Measurements from ENCODE around the gene DDX31. TPM values are rescaled to one million over a fixed set of nuclear protein-coding genes. Genes with fewer than 3 reads are reported as not detected.

DDX31 gene
- total and polyA plus RNA-seq, 2 donors: 9.9 to 11.8 TPM

GRCh38 chr9:132559711-132560110 is 110.1 kb downstream of the DDX31 start:
- Histone ChIP-seq H3K27me3 (ENCODE audit: control insufficient read depth in 2 of 2, insufficient read depth in 1 of 2, low read length in 1 of 2) (peaks cover 2 to 58% of the 10 kb centered on the region in 2 donors), H3K36me3 (ENCODE audit: control insufficient read depth in 2 of 2, insufficient read depth in 2 of 2, low read length in 1 of 2) (no peaks in the 10 kb centered on the region), H3K9me3 (ENCODE audit: control insufficient read depth in 2 of 2, insufficient read depth in 1 of 2, low read length in 1 of 2) (no peaks in the 10 kb centered on the region), H3K4me3 (ENCODE audit: low read length in 2 of 2) (no peak overlapping the region), H3K27ac (ENCODE audit: low read depth in 1 of 2, low read length in 1 of 2) (no peak overlapping the region), H3K4me1 (ENCODE audit: control insufficient read depth in 2 of 2, insufficient read depth in 2 of 2, low read length in 2 of 2) (peaks cover 0 to 2% of the 10 kb centered on the region in 2 donors)
- no peak for DNase-seq (ENCODE audit: low read depth in 6 of 9, low spot score in 9 of 9)
- over 99% methylated on average over 2 of the region's 2 CpGs for WGBS

GRCh38 chr9:132557159-132557558 is 112.6 kb downstream of the DDX31 start:
- no peak for DNase-seq (ENCODE audit: low read depth in 6 of 9, low spot score in 9 of 9)
- Histone ChIP-seq H3K4me3 (ENCODE audit: low read length in 2 of 2) (no peak overlapping the region), H3K4me1 (ENCODE audit: control insufficient read depth in 2 of 2, insufficient read depth in 2 of 2, low read length in 2 of 2) (peaks cover 0 to 2% of the 10 kb centered on the region in 2 donors), H3K36me3 (ENCODE audit: control insufficient read depth in 2 of 2, insufficient read depth in 2 of 2, low read length in 1 of 2) (no peaks in the 10 kb centered on the region), H3K27ac (ENCODE audit: low read depth in 1 of 2, low read length in 1 of 2) (no peak overlapping the region), H3K27me3 (ENCODE audit: control insufficient read depth in 2 of 2, insufficient read depth in 1 of 2, low read length in 1 of 2) (peaks cover 2 to 47% of the 10 kb centered on the region in 2 donors), H3K9me3 (ENCODE audit: control insufficient read depth in 2 of 2, insufficient read depth in 1 of 2, low read length in 1 of 2) (no peaks in the 10 kb centered on the region)
- 95% methylated on average over 15 of the region's 15 CpGs for WGBS

- H3K27ac ChIP-seq (ENCODE audit: low read depth in 1 of 2, low read length in 1 of 2): no peak overlapping the region
- 76% methylated on average over 26 of the region's 26 CpGs for WGBS
- no peaks in the 10 kb centered on the region for H3K36me3 ChIP-seq (ENCODE audit: control insufficient read depth in 2 of 2, insufficient read depth in 2 of 2, low read length in 1 of 2)
- H3K4me1 ChIP-seq (ENCODE audit: control insufficient read depth in 2 of 2, insufficient read depth in 2 of 2, low read length in 2 of 2): no peaks in the 10 kb centered on the region
- no peak for DNase-seq (ENCODE audit: low read depth in 6 of 9, low spot score in 9 of 9)
- H3K9me3 ChIP-seq (ENCODE audit: control insufficient read depth in 2 of 2, insufficient read depth in 1 of 2, low read length in 1 of 2): no peaks in the 10 kb centered on the region
- peaks cover 2 to 47% of the 10 kb centered on the region in 2 donors for H3K27me3 ChIP-seq (ENCODE audit: control insufficient read depth in 2 of 2, insufficient read depth in 1 of 2, low read length in 1 of 2)
- no peak overlapping the region for H3K4me3 ChIP-seq (ENCODE audit: low read length in 2 of 2)
Measured at GRCh38 chr9:132556714-132557113, 113.1 kb downstream of the DDX31 start.

- H3K9me3 ChIP-seq (ENCODE audit: control insufficient read depth in 2 of 2, insufficient read depth in 1 of 2, low read length in 1 of 2): no peaks in the 10 kb centered on the region
- DNase-seq (ENCODE audit: low read depth in 6 of 9, low spot score in 9 of 9): no peak
- no peak overlapping the region for H3K4me3 ChIP-seq (ENCODE audit: low read length in 2 of 2)
- H3K27me3 ChIP-seq (ENCODE audit: control insufficient read depth in 2 of 2, insufficient read depth in 1 of 2, low read length in 1 of 2): peaks cover 2 to 46% of the 10 kb centered on the region in 2 donors
- WGBS: 79% methylated on average over 6 of the region's 6 CpGs
- H3K4me1 ChIP-seq (ENCODE audit: control insufficient read depth in 2 of 2, insufficient read depth in 2 of 2, low read length in 2 of 2): no peaks in the 10 kb centered on the region
- H3K36me3 ChIP-seq (ENCODE audit: control insufficient read depth in 2 of 2, insufficient read depth in 2 of 2, low read length in 1 of 2): no peaks in the 10 kb centered on the region
- H3K27ac ChIP-seq (ENCODE audit: low read depth in 1 of 2, low read length in 1 of 2): no peak overlapping the region
Measured at GRCh38 chr9:132556235-132556634, 113.5 kb downstream of the DDX31 start.

- H3K4me1 ChIP-seq (ENCODE audit: control insufficient read depth in 2 of 2, insufficient read depth in 2 of 2, low read length in 2 of 2): no peaks in the 10 kb centered on the region
- H3K4me3 ChIP-seq (ENCODE audit: low read length in 2 of 2): no peak overlapping the region
- no peak overlapping the region for H3K27ac ChIP-seq (ENCODE audit: low read depth in 1 of 2, low read length in 1 of 2)
- no peaks in the 10 kb centered on the region for H3K9me3 ChIP-seq (ENCODE audit: control insufficient read depth in 2 of 2, insufficient read depth in 1 of 2, low read length in 1 of 2)
- DNase-seq (ENCODE audit: low read depth in 6 of 9, low spot score in 9 of 9): no peak
- WGBS: 87% methylated on average over 8 of the region's 8 CpGs
- H3K36me3 ChIP-seq (ENCODE audit: control insufficient read depth in 2 of 2, insufficient read depth in 2 of 2, low read length in 1 of 2): no peaks in the 10 kb centered on the region
- H3K27me3 ChIP-seq (ENCODE audit: control insufficient read depth in 2 of 2, insufficient read depth in 1 of 2, low read length in 1 of 2): peaks cover 2 to 39% of the 10 kb centered on the region in 2 donors
Measured at GRCh38 chr9:132555528-132555927, 114.3 kb downstream of the DDX31 start.

- Histone ChIP-seq H3K36me3 (ENCODE audit: control insufficient read depth in 2 of 2, insufficient read depth in 2 of 2, low read length in 1 of 2) (no peaks in the 10 kb centered on the region), H3K4me1 (ENCODE audit: control insufficient read depth in 2 of 2, insufficient read depth in 2 of 2, low read length in 2 of 2) (no peaks in the 10 kb centered on the region), H3K4me3 (ENCODE audit: low read length in 2 of 2) (no peak overlapping the region), H3K27ac (ENCODE audit: low read depth in 1 of 2, low read length in 1 of 2) (no peak overlapping the region), H3K27me3 (ENCODE audit: control insufficient read depth in 2 of 2, insufficient read depth in 1 of 2, low read length in 1 of 2) (peaks cover 0 to 36% of the 10 kb centered on the region in 2 donors), H3K9me3 (ENCODE audit: control insufficient read depth in 2 of 2, insufficient read depth in 1 of 2, low read length in 1 of 2) (no peaks in the 10 kb centered on the region)
- WGBS: 92% methylated on average over 2 of the region's 2 CpGs
- no peak for DNase-seq (ENCODE audit: low read depth in 6 of 9, low spot score in 9 of 9)
Measured at GRCh38 chr9:132554755-132555154, 115.0 kb downstream of the DDX31 start.

- no peak for DNase-seq (ENCODE audit: low read depth in 6 of 9, low spot score in 9 of 9)
- H3K27me3 ChIP-seq (ENCODE audit: control insufficient read depth in 2 of 2, insufficient read depth in 1 of 2, low read length in 1 of 2): peaks cover 0 to 45% of the 10 kb centered on the region in 2 donors
- no peak overlapping the region for H3K27ac ChIP-seq (ENCODE audit: low read depth in 1 of 2, low read length in 1 of 2)
- no peaks in the 10 kb centered on the region for H3K4me1 ChIP-seq (ENCODE audit: control insufficient read depth in 2 of 2, insufficient read depth in 2 of 2, low read length in 2 of 2)
- H3K4me3 ChIP-seq (ENCODE audit: low read length in 2 of 2): no peak overlapping the region
- no peaks in the 10 kb centered on the region for H3K36me3 ChIP-seq (ENCODE audit: control insufficient read depth in 2 of 2, insufficient read depth in 2 of 2, low read length in 1 of 2)
- WGBS: 97% methylated on average over 12 of the region's 12 CpGs
- no peaks in the 10 kb centered on the region for H3K9me3 ChIP-seq (ENCODE audit: control insufficient read depth in 2 of 2, insufficient read depth in 1 of 2, low read length in 1 of 2)
Measured at GRCh38 chr9:132552041-132552440, 117.7 kb downstream of the DDX31 start.

- Histone ChIP-seq H3K36me3 (ENCODE audit: control insufficient read depth in 2 of 2, insufficient read depth in 2 of 2, low read length in 1 of 2) (no peaks in the 10 kb centered on the region), H3K9me3 (ENCODE audit: control insufficient read depth in 2 of 2, insufficient read depth in 1 of 2, low read length in 1 of 2) (no peaks in the 10 kb centered on the region), H3K4me3 (ENCODE audit: low read length in 2 of 2) (no peak overlapping the region), H3K27me3 (ENCODE audit: control insufficient read depth in 2 of 2, insufficient read depth in 1 of 2, low read length in 1 of 2) (peaks cover 0 to 45% of the 10 kb centered on the region in 2 donors), H3K4me1 (ENCODE audit: control insufficient read depth in 2 of 2, insufficient read depth in 2 of 2, low read length in 2 of 2) (peaks cover 0 to 3% of the 10 kb centered on the region in 2 donors), H3K27ac (ENCODE audit: low read depth in 1 of 2, low read length in 1 of 2) (no peak overlapping the region)
- DNase-seq (ENCODE audit: low read depth in 6 of 9, low spot score in 9 of 9): no peak
- 91% methylated on average over 13 of the region's 13 CpGs for WGBS
Measured at GRCh38 chr9:132551556-132551955, 118.2 kb downstream of the DDX31 start.

GRCh38 chr9:132548751-132549640 is 120.8 kb downstream of the DDX31 start:
- H3K4me1 ChIP-seq (ENCODE audit: control insufficient read depth in 2 of 2, insufficient read depth in 2 of 2, low read length in 2 of 2): peaks cover 0 to 10% of the 10 kb centered on the region in 2 donors
- DNase-seq (ENCODE audit: low read depth in 6 of 9, low spot score in 9 of 9): no peak
- H3K9me3 ChIP-seq (ENCODE audit: control insufficient read depth in 2 of 2, insufficient read depth in 1 of 2, low read length in 1 of 2): no peaks in the 10 kb centered on the region
- no peak overlapping the region for H3K27ac ChIP-seq (ENCODE audit: low read depth in 1 of 2, low read length in 1 of 2)
- H3K4me3 ChIP-seq (ENCODE audit: low read length in 2 of 2): no peak overlapping the region
- no peaks in the 10 kb centered on the region for H3K36me3 ChIP-seq (ENCODE audit: control insufficient read depth in 2 of 2, insufficient read depth in 2 of 2, low read length in 1 of 2)
- peaks cover 0 to 54% of the 10 kb centered on the region in 2 donors for H3K27me3 ChIP-seq (ENCODE audit: control insufficient read depth in 2 of 2, insufficient read depth in 1 of 2, low read length in 1 of 2)
- WGBS: 83% methylated on average over 17 of the region's 17 CpGs
